DMS153 (cell line): Measurements from ENCODE around the gene CD320.
"Not testable (repeated sequence)": the region's sequence is repeated elsewhere in the genome, so short reads cannot be mapped to it uniquely, and the experiment has no call there.

ENCODE experiments used
- DNase-seq: peaks from one replicate; lab custom pipeline; 2025; lab: John Stamatoyannopoulos, UW

Gene CD320

DNA sequence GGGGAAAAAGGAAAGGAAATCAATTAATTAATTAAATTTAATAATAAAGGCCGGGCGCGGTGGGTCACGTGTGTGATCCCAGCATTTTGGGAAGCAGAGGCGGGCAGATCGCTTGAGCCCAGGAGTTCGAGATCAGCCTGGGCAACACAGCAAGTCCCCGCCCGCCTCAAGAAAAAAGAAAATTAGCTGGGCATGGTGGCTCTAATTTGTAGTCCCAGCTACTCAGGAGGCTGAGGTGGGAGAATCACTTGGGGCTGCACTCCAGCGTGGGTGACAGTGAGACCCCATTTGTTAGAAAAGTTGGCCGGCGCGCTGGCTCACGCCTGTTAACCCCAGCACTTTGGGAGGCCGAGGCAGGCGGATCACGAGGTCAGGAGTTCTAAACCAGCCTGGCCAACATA is 733 bp upstream of the CD320 start:
- DNase-seq, result no peak

DNA sequence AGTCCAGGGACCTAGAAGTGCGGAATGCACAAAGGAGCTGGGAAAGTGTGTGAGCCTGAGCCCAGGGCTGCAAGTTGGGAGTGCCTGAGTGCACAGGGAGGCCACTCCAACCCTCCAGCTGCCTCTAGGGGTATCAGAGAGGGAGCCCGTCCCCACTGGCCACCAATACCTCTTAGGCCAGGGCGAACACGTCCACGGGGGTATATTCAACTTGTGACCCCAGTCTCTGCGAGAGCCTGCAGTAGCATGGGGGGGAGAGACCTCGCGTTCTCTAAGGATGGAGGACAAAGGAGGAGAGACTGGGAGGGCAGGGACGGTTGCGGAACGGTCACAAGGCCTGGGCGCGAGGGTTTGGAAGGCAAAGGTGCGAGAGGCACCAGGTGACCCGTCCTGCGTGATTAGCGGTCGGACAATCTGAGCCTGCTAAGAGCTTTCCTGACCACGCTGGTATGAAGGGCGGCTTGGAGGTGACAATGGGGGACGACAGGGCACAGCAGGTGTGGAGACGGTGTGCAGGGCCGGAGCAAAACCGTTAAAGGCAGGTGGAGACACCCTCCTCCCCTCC is 676 bp downstream of the CD320 start:
- no peak for DNase-seq

DNA sequence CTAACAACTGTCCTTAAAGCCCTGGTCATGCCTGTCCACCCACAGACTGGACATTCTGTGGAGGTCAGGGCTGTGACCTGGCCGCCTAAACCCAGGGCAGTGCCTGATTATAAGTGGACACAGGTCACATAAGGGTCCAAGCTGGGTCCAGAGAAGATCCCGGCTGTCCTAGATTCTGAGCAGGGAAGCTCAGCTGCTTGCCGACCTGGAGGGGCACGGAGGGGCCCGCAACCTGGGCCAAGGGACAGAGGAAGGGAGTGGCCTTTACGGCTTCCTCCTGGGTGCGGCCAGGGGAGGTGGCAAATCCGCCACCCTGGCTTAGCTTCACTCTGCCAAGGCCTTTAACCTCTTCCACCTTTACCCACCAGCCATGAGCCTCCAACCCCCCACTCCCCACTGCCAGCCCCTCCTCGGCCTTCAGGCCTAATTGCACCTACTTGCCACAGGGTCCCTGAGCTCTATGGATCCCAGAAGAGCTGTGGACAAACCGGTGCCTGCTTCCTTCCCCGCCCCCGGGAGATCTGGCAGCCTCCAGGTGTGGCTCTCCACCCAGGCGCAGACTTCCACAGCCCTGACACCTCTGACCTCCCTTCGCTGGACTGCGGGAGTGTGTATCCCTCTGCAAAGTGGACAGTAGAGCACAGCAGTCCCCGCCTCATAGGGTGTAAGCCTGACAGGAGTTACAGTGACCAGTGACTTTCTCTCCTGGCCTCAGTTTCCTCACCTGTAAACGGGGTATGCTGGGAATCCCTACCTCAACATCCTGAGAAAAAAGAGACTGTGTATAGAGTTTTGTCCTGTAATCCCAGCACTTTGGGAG is 1.7 kb downstream of the CD320 start:
- DNase-seq, result no peak

DNA sequence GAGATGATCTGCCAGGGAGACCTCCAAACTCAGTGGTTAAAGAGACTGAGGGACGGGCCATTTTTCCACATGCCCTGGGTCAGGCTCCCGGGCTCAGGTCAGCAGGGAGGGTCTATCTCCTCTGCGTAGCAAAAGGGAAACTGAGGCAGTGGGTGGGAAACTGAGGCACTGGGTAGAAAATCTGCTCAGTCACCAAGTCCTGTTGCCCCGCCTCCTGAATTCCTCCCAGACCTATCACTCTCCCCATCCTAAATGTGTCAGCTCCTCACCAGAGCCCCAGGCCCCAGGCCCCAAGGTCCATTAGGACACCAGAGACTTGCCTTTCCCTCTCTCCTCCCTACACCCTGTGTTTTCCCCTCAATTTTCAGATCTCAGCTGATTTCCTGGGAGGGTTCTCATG is 2.4 kb downstream of the CD320 start:
- DNase-seq, result no peak

DNA sequence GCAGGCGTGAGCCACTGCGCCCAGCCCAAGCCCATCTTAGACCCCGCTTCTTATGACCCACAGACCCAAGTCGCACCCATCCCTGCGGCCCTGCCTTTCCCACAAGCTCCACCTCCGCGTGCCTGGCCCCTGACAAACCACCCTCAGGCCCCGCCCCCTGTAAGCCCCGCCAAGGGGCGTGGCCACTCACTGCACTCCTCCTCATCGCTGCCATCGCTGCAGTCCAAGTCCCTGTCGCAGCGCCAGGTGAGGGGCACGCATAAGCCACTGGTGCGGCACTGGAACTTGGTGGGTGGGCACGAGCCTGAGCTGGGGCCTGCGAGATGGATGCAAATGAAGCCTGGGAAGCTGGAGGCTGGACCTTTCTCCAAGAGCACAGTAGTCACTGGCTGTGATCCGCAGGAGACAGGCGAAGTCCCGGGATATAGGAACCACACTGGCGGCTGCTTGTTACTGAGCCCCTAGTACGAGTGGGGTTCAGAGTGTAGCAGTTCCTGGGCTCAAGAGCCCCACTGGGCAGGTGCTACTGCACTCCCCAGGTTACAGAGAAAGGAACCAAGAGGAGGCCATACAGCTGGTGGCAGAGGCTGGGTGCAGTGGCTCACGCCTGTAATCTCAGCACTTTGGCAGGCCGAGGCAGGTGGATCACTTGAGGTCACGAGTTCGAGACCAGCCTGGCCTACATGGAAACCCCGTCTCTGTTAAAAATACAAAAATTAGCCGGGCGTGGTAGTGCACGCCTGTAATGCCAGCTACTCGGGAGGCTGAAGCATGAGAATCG is 3.1 kb downstream of the CD320 start:
- no peak for DNase-seq

DNA sequence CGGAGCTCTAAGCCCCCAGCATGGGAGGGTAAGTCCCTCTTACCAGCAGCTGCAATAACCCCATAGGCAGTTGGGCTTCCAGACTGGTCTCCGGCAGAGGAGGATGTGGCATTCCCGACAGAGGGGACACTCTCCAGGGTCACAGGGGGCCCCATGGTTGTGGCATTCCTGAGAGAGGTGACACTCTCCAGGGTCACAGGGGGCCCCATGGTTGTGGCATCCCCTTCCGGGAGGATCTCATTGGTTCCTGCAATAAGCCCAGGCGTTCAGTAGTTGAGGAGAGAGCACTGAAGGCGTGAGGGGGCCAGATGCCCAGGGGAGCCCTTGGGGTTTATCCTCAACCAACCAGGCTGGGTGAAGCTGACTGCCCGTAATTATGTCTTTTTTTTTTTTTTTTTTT is 5.4 kb downstream of the CD320 start:
- no peak for DNase-seq

DNA sequence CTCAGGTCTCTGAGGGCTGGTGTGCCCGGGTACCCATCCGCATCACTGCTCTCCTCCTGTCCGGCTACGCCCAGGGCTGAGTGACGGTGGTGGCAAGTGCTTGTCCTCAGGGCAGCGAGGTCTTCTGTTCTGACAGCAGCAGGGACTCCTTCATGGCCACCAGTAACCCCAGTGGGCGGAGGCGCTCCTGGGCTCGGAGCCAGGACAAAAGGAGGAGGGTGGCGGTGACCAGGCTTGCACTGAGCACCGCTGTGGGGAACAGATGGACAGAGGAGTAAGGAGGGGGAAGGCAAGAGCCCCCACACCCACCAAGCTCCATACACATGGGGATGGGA is 5.8 kb downstream of the CD320 start:
- DNase-seq, result no peak

DNA sequence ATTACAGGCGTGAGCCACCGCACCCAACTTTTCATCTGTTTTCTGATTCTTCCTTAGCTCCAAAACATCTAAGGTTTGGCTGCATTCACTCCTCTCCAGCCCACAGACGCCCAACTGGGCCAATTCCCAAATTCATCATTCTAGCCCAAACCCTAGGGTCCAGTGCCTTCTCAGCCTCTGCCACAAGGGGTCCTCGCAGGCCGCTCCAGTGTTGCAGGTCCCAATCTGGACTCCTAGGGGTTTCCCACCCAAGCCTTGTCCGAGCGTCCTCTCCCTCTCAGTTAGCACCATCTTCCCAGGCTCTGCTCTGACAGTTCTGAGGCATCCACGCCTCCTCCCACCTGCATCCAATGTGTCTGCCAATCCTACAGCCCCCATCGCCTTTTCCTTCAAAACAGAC is 16.8 kb downstream of the CD320 start:
- DNase-seq, result not testable (repeated sequence)

DNA sequence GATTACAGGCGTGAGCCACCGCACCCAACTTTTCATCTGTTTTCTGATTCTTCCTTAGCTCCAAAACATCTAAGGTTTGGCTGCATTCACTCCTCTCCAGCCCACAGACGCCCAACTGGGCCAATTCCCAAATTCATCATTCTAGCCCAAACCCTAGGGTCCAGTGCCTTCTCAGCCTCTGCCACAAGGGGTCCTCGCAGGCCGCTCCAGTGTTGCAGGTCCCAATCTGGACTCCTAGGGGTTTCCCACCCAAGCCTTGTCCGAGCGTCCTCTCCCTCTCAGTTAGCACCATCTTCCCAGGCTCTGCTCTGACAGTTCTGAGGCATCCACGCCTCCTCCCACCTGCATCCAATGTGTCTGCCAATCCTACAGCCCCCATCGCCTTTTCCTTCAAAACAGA is 31.6 kb downstream of the CD320 start:
- DNase-seq, result not testable (repeated sequence)

DNA sequence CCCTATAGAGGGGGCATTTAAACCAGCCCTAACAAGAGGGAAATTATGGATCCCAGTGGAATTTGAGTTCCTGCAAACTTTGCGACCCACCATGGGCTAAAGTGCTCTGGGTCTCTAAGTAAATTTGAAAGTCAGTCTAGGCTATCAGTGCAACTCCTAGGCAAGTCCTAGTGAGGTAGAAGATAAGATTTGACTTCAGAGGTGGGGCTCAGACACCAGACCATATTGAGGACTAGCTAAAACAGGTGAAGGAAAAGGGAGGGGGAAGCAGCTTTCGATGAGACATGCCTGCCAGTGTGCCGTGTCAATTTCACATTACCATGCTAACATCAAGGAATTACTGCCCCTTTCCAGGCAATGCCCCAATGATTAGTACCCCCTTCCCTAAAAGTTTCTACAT is 38.4 kb downstream of the CD320 start:
- DNase-seq, result no peak

DNA sequence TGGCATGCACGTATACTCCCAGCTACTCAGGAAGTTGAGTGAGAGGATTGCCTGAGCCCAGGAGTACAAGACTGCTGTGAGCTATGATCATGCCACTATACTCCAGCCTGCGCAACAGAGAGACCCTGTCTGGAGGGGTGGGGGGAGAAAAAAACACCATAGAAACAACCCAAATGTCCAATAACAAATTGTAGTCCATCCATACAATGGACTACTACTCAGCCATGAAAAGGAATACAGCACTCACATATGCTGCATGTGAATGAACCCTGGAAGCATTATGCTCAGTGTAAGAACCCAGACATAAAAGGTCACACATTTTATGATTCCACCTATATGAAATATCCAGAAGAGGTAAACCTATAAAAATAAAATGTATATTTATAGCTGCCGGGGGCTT is 42.3 kb downstream of the CD320 start:
- no peak for DNase-seq

DNA sequence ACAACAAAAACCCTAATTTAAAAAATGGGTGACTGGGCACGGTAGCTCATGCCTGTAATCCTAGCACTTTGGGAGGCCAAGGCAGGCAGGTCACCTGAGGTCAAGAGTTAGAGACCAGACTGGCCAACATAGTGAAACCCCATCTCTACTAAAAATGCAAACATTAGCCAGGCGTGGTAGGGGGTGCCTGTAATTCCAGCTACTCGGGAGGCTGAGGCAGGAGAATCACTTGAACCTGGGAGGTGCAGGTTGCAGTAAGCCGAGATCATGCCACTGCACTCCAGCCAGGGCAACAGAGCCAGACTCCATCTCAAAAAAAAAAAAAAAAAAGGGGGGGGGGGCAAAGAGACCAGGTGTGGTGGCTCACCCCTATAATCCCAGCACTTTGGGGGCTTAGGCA is 43.9 kb downstream of the CD320 start:
- DNase-seq, result not testable (repeated sequence)

DNA sequence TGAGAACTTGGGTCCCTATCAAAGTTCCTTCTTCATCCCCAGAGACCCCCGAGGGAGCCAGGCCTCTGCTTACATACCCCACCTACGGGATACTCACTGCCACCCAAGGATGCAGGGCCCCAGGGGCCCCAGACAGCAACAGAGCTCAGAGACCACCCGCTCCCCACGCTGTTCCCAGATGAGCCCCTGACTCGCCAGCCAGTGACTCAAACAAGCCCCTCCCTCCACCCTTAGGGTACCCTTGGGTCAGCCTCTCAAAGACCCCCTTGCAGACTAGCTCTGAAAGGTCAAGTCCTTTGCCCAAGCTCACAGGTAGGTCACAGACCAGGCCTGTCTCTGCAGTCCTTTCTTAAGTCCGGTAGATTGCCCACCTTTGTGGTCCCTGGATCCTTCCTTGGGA is 45.7 kb downstream of the CD320 start:
- no peak for DNase-seq

DNA sequence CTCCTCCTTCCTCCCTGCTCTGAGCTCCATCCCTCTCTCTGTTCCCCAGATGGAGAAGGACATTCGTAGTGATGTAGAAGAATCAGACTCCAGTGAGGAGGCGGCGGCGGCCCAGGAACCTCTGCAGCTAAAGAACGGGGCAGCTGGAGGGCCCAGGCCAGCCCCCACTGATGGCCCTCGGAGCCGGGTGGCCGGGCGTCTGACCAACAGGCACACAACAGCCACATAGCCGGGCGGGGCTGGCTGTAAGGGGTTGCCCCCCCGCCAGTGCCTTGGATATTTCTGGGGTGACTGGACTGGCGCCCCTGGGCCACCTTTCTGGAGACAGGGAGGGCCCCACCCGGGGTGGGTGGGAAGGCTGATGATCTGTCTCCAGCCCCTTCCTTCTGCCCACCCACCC is 46.3 kb downstream of the CD320 start:
- DNase-seq, result no peak

DNA sequence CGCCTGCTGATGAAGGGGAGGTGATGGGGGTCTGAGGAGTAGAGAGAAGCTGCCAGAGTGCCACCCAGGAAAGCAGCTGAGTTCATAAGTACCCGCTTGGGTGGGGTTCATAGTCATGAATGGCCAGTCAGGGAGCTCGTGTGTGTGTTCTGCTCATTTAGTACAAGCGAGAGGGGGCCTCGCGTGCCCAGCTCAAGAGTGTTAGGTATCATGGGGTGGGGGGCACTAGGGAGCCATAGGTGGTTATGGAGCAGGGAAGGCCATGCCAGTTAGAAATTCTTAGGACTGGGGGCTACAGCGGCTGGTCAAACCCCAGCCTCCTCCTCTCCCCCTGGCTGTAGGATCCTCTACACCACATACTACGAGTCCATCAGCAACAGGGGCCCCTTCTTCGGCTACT is 46.8 kb downstream of the CD320 start:
- DNase-seq, result no peak

DNA sequence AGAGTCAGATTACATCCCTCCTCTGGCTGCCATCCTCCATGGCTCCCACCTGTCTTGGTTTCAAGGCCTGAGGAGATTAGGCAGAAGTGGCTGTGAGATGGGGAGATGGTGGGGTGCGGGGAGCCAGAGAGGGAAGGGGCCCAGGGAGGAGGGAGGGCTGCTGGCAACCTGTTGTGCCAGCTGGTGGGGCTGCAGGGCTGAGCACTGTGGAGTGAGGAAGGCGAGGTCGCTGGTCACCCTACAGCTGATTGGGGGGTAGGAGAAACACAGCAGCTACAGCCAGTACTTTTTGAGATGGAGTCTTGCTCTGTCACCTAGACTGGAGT is 48.3 kb downstream of the CD320 start:
- no peak for DNase-seq

DNA sequence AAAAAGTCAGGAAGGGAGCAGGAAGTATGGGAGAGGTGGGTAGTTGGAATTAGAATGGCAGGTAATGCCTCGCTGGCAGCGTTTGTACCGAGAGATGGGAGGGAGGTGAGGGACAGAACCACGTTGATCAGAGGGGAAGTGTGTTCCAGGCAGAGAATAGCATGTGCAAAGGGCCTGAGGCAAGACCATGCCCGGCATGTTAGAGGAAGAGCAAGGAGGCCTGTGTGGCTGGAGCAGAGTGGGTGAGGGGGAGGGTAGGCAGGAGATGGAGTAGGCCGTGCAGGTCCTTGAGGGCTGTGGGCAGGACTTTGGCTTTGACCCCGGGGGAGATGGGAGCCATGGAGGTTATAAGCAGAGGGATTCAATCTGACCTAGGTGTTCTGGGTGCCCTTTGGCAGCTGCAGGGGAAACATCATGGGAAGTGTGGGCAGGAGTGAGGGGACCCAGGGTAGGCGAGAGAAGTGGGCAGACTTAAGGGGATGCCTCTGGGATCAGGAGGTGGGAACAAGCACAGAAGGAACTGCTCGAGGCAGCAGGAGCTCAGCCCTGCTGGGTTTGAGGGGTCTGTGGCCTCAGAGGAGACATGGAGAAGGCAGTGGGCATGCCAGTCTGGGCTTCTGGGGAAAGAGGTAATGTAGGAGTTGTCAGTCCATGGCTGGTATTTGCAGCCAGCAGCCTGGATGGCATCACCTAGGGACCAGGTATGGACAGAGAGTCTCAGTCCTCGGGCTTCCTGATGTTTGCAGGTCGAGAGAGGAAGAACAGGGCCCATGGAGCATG is 48.8 kb downstream of the CD320 start:
- no peak for DNase-seq

DNA sequence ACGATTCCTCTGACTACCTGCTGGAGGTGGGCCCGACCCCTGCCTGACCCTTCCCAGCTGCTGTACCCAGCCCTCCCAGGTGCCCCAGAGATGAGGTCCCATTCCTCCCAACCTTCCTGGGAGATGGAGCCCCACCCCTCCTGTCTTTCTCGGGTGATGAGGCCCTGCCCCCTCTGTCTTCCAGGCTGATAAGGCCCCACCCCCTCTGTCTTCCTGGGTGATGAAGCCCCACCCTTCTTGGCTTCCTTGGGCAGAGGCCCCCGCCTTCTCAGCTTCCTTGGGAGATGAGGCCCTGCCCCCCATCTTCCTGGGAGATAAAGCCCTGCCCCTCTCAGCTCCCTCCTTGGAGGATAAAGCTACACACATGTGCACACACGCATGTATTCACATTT is 51.1 kb downstream of the CD320 start:
- no peak for DNase-seq

DNA sequence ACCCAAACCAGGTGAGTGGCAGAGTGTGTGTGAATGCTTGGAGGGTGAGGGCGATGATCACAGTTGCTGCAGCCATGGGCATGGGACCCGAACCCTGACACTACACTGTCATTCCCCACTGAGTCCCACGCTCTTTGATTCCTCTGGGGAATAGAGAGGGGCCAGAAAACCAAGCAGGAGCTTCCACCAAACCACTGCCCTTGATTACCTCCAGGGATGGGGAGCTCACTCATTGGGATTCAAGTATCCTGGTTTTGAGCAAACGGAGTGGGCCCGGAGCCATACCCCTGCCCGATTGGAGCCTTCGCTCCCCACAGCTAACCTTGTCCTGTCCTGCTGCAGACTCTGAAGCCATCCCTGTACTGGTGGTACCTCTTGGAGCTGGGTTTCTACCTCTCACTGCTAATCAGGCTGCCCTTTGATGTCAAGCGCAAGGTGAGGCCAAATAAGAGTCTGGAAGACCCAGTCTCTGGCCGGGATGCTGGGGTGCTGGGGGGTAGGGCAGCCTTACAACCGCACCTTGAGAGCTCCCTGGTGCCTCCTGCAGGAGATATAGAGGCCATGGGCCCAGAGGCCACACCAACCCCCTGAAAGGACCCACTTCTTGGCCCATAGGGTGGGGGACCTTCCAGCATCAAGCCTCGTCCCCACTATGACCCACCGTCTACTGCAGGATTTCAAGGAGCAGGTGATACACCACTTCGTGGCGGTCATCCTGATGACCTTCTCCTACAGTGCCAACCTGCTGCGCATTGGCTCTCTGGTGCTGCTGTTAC is 51.7 kb downstream of the CD320 start:
- DNase-seq, result no peak

DNA sequence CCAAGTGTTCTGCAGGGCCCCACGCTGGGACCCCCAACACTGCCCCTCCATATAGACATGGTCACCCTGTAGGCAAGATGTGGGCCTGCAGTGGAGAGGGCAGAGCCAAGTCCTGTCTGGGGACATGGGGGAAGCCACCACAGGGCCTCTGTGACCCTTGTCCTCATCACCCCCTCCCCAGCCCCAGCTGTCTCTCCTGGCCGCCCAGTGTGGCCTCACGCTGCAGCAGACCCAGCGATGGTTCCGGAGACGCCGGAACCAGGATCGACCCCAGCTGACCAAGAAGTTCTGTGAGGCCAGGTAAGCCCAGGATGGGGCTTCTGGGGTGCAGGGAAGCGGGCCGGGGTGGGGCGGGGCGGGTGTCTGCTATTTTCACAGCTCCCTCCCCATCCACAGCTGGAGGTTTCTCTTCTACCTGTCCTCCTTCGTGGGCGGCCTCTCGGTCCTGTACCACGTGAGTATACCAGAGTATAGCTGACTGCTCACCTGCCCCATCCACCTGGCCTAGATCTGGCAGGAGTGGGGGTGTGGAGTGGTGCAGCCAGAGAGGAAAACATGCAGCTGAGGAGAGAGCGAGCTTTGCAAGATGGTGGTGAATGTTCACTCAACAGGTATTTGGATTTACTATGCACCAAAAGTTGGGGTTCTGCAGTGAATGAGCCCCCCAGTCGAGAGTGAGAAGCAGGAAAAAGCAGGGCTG is 52.6 kb downstream of the CD320 start:
- no peak for DNase-seq

DNA sequence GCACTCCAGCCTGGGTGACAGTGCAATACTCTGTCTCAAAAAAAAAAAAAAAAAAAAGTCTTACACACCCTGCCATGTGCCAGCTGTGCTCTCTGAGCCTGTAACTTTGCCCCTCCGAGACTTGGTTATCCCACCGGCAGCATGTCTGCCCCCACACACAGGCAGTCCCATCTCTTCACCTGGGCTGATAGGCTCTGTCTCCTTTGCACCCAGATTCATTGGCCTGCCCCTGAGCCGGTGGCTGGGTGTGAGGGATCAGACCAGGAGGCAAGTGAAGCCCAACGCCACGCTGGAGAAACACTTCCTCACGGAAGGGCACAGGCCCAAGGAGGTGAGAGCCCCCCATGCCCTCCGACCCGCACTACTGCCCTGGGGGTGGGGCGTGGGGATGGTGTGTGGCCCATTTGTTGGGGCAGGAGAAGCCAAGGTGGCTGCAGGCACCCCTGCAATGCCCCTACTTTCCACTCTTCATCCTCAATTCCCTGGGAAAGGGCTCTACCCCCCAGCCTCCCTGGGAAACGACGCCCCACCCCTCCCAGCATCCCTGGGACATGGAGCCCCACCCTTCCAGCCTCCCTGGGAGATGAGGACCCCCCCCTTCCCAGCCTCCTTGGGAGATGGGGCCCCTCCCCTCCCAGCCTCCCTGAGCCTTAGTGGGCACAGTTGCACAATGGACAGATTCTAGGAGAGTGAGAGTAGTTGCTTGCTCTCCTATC is 53.7 kb downstream of the CD320 start:
- no peak for DNase-seq
